AG08395 (cell line): ENCODE data around the gene NMNAT3.
A peak's percentile ranks its signal among the peaks of the same experiment; 100 is the strongest.

Experiments
- DNase-seq: peaks from one replicate; pipeline ENCODE4 v3.0.0; 2012; ENCODE audit warnings: mixed read lengths, low spot score

NMNAT3 gene

GRCh38 chr3:139541532-139542288, 136.1 kb downstream of the NMNAT3 start:
- no peak for DNase-seq

GRCh38 chr3:139540651-139541531, 136.9 kb downstream of the NMNAT3 start:
- no peak for DNase-seq

GRCh38 chr3:139538733-139539132, 139.0 kb downstream of the NMNAT3 start:
- no peak for DNase-seq

- DNase-seq, result no peak
These were observed 139.8 kb downstream of the NMNAT3 start for GRCh38 chr3:139537795-139538621.

GRCh38 chr3:139537361-139537760, 140.4 kb downstream of the NMNAT3 start:
- DNase-seq, result peak; percentile 10

DNA sequence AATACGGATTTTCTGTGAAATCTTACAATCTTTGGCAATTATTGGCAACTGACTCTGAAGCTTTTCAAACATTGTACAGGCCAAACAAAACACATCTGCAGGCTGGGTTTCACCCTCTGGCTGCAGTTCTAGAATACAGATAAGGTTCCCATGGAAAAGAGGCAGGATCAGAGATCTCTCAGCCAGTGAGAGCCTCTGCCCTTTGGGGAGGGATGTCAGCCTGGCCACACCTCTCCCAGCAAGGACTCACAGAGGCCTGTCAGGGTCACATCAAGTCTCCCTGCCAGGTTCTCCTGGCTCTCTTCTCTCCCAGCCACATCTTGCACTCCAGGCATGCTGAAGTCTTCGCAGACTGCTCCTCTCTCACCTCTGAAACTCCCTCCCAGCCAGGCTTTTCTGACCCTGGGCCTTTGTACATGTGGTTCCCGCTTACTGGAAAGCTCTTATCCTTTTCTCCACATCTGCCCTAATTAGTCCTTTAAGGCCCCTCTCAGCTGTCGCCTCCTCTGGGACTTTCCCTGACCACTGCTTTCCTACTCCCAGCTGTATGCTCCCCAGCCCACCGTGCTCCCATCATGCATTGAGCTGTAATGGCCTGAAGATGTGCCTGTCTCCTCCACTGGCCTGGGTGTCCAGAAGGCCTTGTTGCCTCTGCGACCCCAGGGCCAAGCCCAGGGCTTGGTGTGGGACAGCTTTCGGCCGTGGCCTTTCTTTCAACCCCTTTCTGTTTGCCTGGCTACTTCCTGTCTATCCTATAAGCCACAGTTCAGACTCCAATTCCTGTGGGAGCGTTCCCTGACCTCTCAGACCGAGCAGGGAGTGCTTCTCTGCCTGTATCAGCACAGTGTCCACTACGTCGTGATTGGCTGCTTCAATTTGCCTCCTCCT, 142.5 kb downstream of the NMNAT3 start:
- DNase-seq, result no peak

DNA sequence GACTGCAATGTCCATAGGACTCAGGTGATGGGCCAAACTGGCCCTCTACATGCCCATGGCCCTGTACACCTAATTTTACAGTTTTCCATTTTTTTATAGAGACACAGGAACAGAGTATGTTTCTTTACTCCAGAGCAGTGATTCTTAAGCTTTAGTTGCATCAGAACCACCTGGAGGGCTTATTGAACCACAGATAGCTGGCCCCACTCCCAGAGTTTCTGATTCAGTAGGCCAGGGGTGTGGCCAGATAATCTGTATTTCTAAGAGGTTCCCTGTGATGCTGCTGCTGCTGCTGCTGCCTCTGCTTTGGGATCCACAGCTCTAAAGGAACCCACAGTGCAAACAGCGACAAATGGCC, 143.3 kb downstream of the NMNAT3 start:
- DNase-seq, result peak; percentile 26

DNA sequence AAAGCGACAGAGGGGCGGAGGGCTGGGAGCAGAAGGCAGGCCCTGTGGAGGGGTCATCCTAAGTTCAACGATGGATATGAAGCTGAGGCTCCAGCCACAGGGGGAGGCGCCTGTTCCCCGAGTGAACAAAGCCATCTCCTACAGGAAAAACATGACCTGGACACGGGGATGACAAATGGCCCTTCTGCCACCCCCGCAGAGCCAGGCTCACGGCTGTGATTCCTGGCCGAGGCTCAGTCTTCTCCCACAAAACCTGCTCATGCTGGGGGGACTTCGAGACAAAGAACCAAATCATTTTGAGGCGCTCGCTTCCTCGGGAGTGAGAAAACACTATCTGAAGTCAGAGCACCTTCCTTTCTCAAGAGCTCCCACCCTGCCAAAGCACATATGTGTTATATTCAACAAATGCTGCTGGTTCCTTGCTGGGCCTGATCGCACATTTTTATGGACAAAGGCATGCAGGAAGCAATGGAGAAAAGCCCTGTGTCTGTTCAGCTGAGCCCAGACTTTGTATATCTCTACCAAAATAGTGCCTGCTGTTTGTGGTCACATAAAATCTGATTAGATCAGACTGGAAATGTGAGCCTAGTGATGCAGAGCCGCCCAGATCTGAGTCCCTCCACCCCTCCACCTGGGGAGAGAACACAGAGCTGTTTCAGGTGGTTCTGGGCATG, 143.9 kb downstream of the NMNAT3 start:
- DNase-seq, result no peak

DNA sequence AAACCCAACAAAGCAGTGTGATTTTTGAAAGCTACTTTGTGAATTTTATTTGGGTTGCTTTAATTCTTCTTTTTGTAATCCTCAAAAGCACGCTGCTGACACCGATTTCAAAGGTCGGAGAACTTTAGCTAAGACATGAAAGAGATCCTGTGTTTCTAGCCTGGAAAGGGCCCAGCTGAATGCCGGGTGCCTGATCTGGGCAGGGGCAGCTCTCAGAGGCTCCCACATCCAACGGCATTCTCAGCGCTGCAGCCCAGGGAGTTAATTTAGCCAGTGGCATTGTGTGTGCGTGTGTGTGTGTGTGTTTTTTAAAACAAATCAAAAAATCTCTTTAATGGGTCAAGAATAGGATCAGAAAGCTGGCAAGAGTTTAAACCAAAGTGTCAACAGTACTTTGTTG, 144.8 kb downstream of the NMNAT3 start:
- no peak for DNase-seq

DNA sequence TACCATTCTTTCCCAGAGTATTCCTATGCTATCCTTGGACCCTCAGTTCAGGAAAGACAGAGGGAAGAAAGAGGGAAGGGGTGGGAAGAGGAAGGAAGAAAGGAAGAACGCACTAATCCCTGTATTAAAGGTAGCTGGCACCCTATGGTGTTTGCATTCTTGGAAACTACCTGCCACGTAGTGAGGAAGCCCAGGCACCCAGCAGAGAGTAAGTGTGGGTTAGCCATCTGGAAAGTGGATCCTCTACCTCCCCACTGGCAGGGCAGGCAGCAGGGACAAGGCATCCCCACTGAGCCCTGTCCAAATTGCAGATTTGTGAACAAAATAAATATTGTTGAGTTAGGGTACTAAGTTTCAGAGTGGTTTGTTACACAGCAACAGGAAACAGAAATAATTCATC, 147.1 kb downstream of the NMNAT3 start:
- no peak for DNase-seq

GRCh38 chr3:139529662-139530061, 148.1 kb downstream of the NMNAT3 start:
- DNase-seq, result no peak

DNA sequence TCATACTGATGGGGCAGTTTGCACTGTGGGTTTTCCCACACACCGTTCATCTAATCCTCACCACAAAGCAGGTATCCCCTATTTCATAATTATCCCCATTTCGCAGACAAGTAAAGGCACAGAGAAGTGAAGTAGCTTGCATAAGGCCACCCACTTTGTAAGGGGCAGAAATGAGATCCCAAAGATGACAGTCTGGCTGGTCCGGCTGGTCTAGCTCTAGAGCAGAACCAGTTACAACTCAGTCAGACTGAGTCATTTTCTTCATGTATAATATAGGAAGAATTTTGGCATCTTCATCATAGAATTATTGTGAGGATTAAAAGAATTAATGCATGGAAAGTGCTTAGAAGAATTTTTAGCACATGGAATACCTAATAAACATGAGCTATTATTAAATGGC, 148.8 kb downstream of the NMNAT3 start:
- no peak for DNase-seq

GRCh38 chr3:139528281-139528680, 149.5 kb downstream of the NMNAT3 start:
- no peak for DNase-seq

- DNase-seq, result no peak
These were observed 150.5 kb downstream of the NMNAT3 start for GRCh38 chr3:139527265-139527664.

GRCh38 chr3:139526146-139526545, 151.6 kb downstream of the NMNAT3 start:
- DNase-seq, result no peak

- DNase-seq, result no peak
These were observed 152.7 kb downstream of the NMNAT3 start for GRCh38 chr3:139524841-139525636.

GRCh38 chr3:139523718-139524117, 154.1 kb downstream of the NMNAT3 start:
- DNase-seq, result no peak

DNA sequence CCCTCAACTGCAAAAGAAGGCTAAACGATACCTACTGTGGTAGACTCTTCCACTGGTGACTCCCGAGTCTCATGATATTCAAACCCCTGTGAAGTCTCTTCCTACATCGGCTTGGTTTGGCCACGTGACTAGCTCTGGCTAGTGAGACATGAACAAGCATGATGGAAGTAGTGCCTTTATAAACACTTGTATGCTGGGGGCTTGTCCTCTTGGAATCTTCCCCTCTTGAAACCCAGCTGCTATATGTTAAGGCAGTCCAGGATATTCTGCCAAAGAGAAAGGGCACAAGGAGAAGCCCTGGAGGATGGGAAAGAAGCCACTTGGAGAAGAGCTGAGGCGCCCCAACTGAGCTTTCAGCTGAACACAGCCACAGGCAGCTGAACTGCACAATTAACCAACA, 154.6 kb downstream of the NMNAT3 start:
- DNase-seq, result no peak

DNA sequence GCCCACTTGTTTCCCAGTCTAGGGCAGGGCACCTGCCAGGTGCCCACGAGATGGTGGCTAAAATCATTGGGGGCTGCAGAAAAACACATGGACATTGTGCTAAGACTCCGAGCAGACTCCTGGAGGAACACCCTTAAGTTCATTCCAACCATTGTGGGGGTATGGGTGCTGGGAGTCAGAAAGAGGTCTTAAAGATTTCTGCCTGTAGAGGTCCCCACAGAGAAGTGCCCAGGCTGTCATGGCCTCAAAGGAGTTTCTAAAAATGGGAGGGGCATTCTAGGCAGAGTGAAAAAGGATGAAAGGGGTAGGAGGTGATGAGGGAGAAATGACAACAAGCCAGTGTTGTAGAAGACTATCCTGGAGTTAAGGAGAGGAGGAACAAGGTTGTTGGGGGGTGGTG, 155.4 kb downstream of the NMNAT3 start:
- DNase-seq, result no peak

DNA sequence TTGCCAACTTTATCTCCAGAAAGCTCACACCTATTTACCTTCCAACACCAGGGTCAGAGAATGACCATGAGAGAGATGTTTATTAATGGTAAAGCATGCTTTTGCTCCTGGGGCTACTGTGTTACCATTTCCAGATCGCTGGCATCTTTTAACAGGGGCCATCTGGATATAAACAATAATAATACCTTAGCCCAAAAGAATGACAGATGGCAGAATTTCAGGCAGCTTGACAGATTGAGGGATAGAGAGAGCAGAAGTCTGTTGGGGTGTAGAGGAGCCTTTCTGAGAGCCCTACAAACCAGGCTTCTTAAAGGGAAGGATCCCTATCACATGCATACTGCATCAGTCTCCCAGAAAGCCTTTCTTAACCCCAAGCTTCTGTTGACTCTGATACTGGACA, 156.0 kb downstream of the NMNAT3 start:
- no peak for DNase-seq
